Erythroblast (primary cell): ENCODE measurements around the gene NTRK2.

Source experiments
- GATA1 ChIP-seq: IDR thresholded peaks from 2 replicates; pipeline ENCODE4 v1.6.1; 2011; ENCODE audit warnings: low read depth, mild to moderate bottlenecking, control low read depth, low read length, moderate library complexity
- POLR2A ChIP-seq: IDR thresholded peaks from 2 replicates; pipeline ENCODE4 v1.6.1; 2011; ENCODE audit warnings: mild to moderate bottlenecking, low read length

GRCh38 chr9:84807431-84807830 is 137.9 kb downstream of the NTRK2 start:
- no peak for TF ChIP-seq POLR2A
- no peak for TF ChIP-seq GATA1
